K562 (cell line): ENCODE data around the gene NDUFS8. TPM values are rescaled to one million over a fixed set of nuclear protein-coding genes. Genes with fewer than 3 reads are reported as not detected.

ENCODE experiments used
- ATF7 ChIP-seq: fragments of 450-650 bp; IDR thresholded peaks from 2 replicates; pipeline ENCODE4 v1.7.1; 2014; ENCODE audit warnings: mild to moderate bottlenecking, moderate library complexity
- FOXP1 ChIP-seq: sonication (generic); formaldehyde crosslinking; IDR thresholded peaks from 2 replicates; pipeline ENCODE4 v1.8.0; 2022; ENCODE audit warnings: mild to moderate bottlenecking, missing genetic modification reagents
- HNRNPH1 ChIP-seq: fragments of 200-400 bp; formaldehyde crosslinking; optimal IDR thresholded peaks from 2 replicates; pipeline ENCODE3; 2017; ENCODE audit warnings: low read depth, mild to moderate bottlenecking, low read length, moderate library complexity
- KDM5B ChIP-seq: fragments of 200-600 bp; sonication (generic); IDR thresholded peaks from 2 replicates; pipeline ENCODE4 v1.6.1; 2012; ENCODE audit warnings: low read depth, mild to moderate bottlenecking, moderate library complexity, low read length, control low read depth, inconsistent platforms; ENCODE audit not compliant: insufficient replicate concordance
- MLX ChIP-seq, 2 experiments: fragments of 450-650 bp in 1 of 2; sonication (generic) in 1 of 2; formaldehyde crosslinking; conservative IDR thresholded peaks; 2 replicates each; pipeline versions ENCODE4 v1.4.0 to v1.8.1; 2020 to 2022; ENCODE audit warnings: mild to moderate bottlenecking in 1 of 2, missing genetic modification reagents in 1 of 2
- NFRKB ChIP-seq: fragments of 450-650 bp; IDR thresholded peaks from 2 replicates; pipeline ENCODE4 v1.6.1; 2016; ENCODE audit warnings: low read depth
- POLR2AphosphoS2 ChIP-seq: IDR thresholded peaks from 2 replicates; pipeline ENCODE4 v1.6.1; 2012; ENCODE audit warnings: low read length, improper control_type of control experiment
- POLR2G ChIP-seq: fragments of 200-400 bp; formaldehyde crosslinking; IDR thresholded peaks from 2 replicates; pipeline ENCODE4 v1.6.1; 2017; ENCODE audit warnings: low read depth, mild to moderate bottlenecking, antibody characterized with exemption, low read length, moderate library complexity
- SNIP1 ChIP-seq: fragments of 450-650 bp; IDR thresholded peaks from 2 replicates; pipeline ENCODE4 v1.7.1; 2017; ENCODE audit warnings: low read depth, mild to moderate bottlenecking
- STAT5B ChIP-seq: fragments of 250-450 bp; sonication (Bioruptor Pico); IDR thresholded peaks from 2 replicates; pipeline ENCODE4 v1.8.0; 2021; ENCODE audit warnings: mild to moderate bottlenecking, inconsistent platforms
- ZNF184 ChIP-seq: sonication (generic); formaldehyde crosslinking; IDR thresholded peaks from 2 replicates; pipeline ENCODE4 v1.5.0; 2020; ENCODE audit warnings: missing genetic modification reagents
- ZNF407 ChIP-seq: fragments of 450-650 bp; IDR thresholded peaks from 2 replicates; pipeline ENCODE4 v1.6.1; 2016; ENCODE audit warnings: low read depth
- ZNF609 ChIP-seq: sonication (generic); formaldehyde crosslinking; IDR thresholded peaks from 2 replicates; pipeline ENCODE4 v1.8.1; 2023; ENCODE audit warnings: missing genetic modification reagents, mild to moderate bottlenecking, borderline replicate concordance
- polyA plus RNA-seq, 8 experiments: library from polyadenylated mRNA; depleted of rRNA in 4 of 8; stranded (reverse) in 5 of 8; unstranded in 3 of 8; fragments of >200 nt; fragmentation: Nextera tagmentation in 2 of 8; fragmentation: Illumina TruSeq in 1 of 8; extraction: Ambion mirVana in 2 of 8; extraction: Trizol in 1 of 8; gene quantifications; 2 replicates each; pipeline versions ENCODE4 v1.2.1 to v1.2.3, GENCODE V29; 2011 to 2014; ENCODE audit warnings: inconsistent platforms in 1 of 8, missing spikeins in 1 of 8
- total RNA-seq, 7 experiments: library from RNA; depleted of rRNA in 6 of 7; stranded (reverse); fragments of >200 nt in 6 of 7; fragmentation: Illumina TruSeq in 2 of 7; extraction: Trizol in 2 of 7; gene quantifications; 2 replicates each; pipeline versions ENCODE4 v1.2.1 to v1.2.3, GENCODE V29; 2011 to 2021; ENCODE audit warnings: low replicate concordance in 1 of 7

NDUFS8 gene
- total and polyA plus RNA-seq, 9 of the 15 experiments (the other 6 are each of a cell fraction or from before 2014, with no cell fraction given) = 36.5 to 351 (median 101) TPM

- TF ChIP-seq ZNF407 = no peak
- TF ChIP-seq FOXP1 (CRISPR knock-in tag) = no peak
- no peak for TF ChIP-seq HNRNPH1
- no peak for TF ChIP-seq SNIP1
- no peak for TF ChIP-seq ZNF184
- no peak for TF ChIP-seq ZNF609 (CRISPR knock-in tag)
- peak; percentile 31 for TF ChIP-seq KDM5B
- no peak for TF ChIP-seq MLX (CRISPR knock-in tag; conservative IDR thresholded peaks at IDR 0.05)
- TF ChIP-seq POLR2G = peak; percentile 74
- 0 out of 2 replicates have a peak, but pooled peaks have one; percentile 45 for TF ChIP-seq ATF7
- TF ChIP-seq NFRKB = no peak
- TF ChIP-seq POLR2AphosphoS2 = no peak
- TF ChIP-seq STAT5B (CRISPR knock-in tag) = no peak
These were observed 9.8 kb downstream of the NDUFS8 start (continued) for GRCh38 chr11:68040101-68040956.
